OCI-LY7 (cell line): ENCODE results near the gene TSTD2. TPM values are rescaled to one million over a fixed set of nuclear protein-coding genes. Genes with fewer than 3 reads are reported as not detected.

ENCODE experiments used
- BruUV-seq: library from RNA; stranded (reverse); fragments of 400-500 nt; replicated peaks from 2 replicates; lab custom pipeline; 2021; lab: Mats Ljungman, UMichigan
- CTCF ChIA-PET: fragments of 300-600 bp; sonication (Branson Sonifier 250); formaldehyde crosslinking; loops from one replicate; lab custom pipeline; 2022; ENCODE audit warnings: antibody characterized with exemption; ENCODE audit not compliant: unreplicated experiment; lab: Charles Lee
- POLR2A ChIA-PET: fragments of 300-600 bp; sonication (Branson Sonifier 250); formaldehyde crosslinking; loops from one replicate; lab custom pipeline; 2022; ENCODE audit warnings: antibody characterized with exemption; lab: Charles Lee
- DNase-seq: peaks from one replicate; pipeline ENCODE4 v3.0.0-alpha.2; 2015; ENCODE audit warnings: low spot score
- H2AFZ ChIP-seq: fragments of 200-600 bp; sonication (generic), shearing (Covaris generic); 2 replicates; pipeline ENCODE4 v1.6.1; 2014; ENCODE audit warnings: mild to moderate bottlenecking, antibody characterized with exemption, low read length, moderate library complexity
- H3K27ac ChIP-seq: fragments of 200-600 bp; sonication (generic); 2 replicates; pipeline ENCODE4 v1.5.1; 2014; ENCODE audit warnings: mixed run types, low read depth, mild to moderate bottlenecking, moderate library complexity, low read length, inconsistent platforms; ENCODE audit not compliant: poor library complexity, severe bottlenecking
- H3K36me3 ChIP-seq: fragments of 200-600 bp; sonication (generic); 2 replicates; pipeline ENCODE4 v1.6.1; 2014; ENCODE audit warnings: mild to moderate bottlenecking, antibody characterized with exemption, low read length, moderate library complexity, mixed read lengths; ENCODE audit not compliant: insufficient read depth
- H3K4me1 ChIP-seq: fragments of 200-600 bp; sonication (generic); 2 replicates; pipeline ENCODE4 v1.5.1; 2014; ENCODE audit warnings: mild to moderate bottlenecking, low read length; ENCODE audit not compliant: insufficient read depth, poor library complexity, severe bottlenecking
- H3K4me2 ChIP-seq: fragments of 200-600 bp; sonication (generic); 2 replicates; pipeline ENCODE4 v1.6.1; 2014; ENCODE audit warnings: mild to moderate bottlenecking, low read length
- H3K4me3 ChIP-seq: fragments of 200-600 bp; sonication (generic); 2 replicates; pipeline ENCODE4 v1.5.1; 2014; ENCODE audit warnings: mild to moderate bottlenecking, low read depth, low read length; ENCODE audit not compliant: poor library complexity, severe bottlenecking
- H3K79me2 ChIP-seq: fragments of 200-600 bp; sonication (generic); 2 replicates; pipeline ENCODE4 v1.6.1; 2016; ENCODE audit warnings: low read depth, mild to moderate bottlenecking, low read length, moderate library complexity, mixed read lengths; ENCODE audit not compliant: insufficient read depth
- H3K9me2 ChIP-seq: fragments of 200-600 bp; sonication (generic); 2 replicates; pipeline ENCODE4 v1.6.1; 2016; ENCODE audit warnings: mild to moderate bottlenecking, low read length, mixed read lengths; ENCODE audit not compliant: insufficient read depth
- H3K9me3 ChIP-seq: fragments of 200-600 bp; sonication (generic); 2 replicates; pipeline ENCODE4 v1.6.1; 2014; ENCODE audit warnings: mild to moderate bottlenecking, mixed run types, low read length, mixed read lengths
- H4K20me1 ChIP-seq: fragments of 200-600 bp; sonication (generic); 2 replicates; pipeline ENCODE4 v1.6.1; 2014; ENCODE audit warnings: mild to moderate bottlenecking, antibody characterized with exemption, low read length, moderate library complexity, mixed read lengths; ENCODE audit not compliant: insufficient read depth
- EZH2phosphoT487 ChIP-seq: fragments of 200-600 bp; sonication (generic); IDR thresholded peaks from 2 replicates; pipeline ENCODE4 v1.6.1; 2018; ENCODE audit warnings: low read depth, borderline replicate concordance, mild to moderate bottlenecking, mixed run types, antibody characterized with exemption, low read length, moderate library complexity, mixed read lengths
- intact Hi-C: fragments of 100-400 bp; cut with micrococcal nuclease; formaldehyde crosslinking; loops from one replicate; pipeline ENCODE4 v1.10.0; 2022; ENCODE audit not compliant: unreplicated experiment
- total RNA-seq, 2 experiments: library from RNA; depleted of rRNA in 1 of 2; stranded (reverse); fragments of >200 nt in 1 of 2; shearing (Covaris generic) in 1 of 2; gene quantifications; 2 replicates each; pipeline ENCODE4 v1.2.3, GENCODE V29; 2014 to 2022
- TF ChIP-seq, protein P1 (sequence below): fragments of 200-600 bp; sonication (generic); conservative IDR thresholded peaks from 2 replicates; pipeline ENCODE4 v1.5.1; 2014; ENCODE audit warnings: mild to moderate bottlenecking, antibody characterized with exemption, low read length, moderate library complexity, mixed read lengths

Gene TSTD2
- total RNA-seq, 2 experiments from 2014 or later: 17.1 to 22.0 TPM

DNA sequence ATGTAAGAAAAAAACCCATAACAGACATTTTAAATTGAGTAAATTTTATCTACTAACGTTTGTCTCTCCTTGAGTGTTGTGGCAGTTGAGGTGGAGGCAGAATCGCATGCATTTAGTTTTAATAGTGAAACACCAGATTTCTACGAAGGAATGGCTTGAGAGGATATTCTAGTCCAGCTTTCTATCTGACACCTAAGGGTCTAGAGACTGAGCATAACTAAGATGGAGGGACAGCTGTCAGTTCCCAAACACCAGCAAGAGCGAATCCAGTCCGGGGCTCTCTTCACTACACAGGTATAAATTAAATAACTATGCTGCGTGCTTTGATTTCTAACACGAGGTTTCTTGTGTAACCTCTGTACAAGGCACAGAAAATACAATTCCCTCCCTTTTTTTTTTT lies 1.9 kb upstream of the TSTD2 start:
- CTCF ChIA-PET: no interaction called here
- peak overlapping the region; percentile 97 for H3K4me3 ChIP-seq
- peaks cover 43% of the 10 kb centered on the region for H3K36me3 ChIP-seq
- H2AFZ ChIP-seq: no peak overlapping the region
- BruUV-seq: TSS peak; percentile 69
- H3K9me2 ChIP-seq: no peaks in the 10 kb centered on the region
- H4K20me1 ChIP-seq: peaks cover 43% of the 10 kb centered on the region
- TF ChIP-seq EZH2phosphoT487: no peak
- TF ChIP-seq, protein P1, sequence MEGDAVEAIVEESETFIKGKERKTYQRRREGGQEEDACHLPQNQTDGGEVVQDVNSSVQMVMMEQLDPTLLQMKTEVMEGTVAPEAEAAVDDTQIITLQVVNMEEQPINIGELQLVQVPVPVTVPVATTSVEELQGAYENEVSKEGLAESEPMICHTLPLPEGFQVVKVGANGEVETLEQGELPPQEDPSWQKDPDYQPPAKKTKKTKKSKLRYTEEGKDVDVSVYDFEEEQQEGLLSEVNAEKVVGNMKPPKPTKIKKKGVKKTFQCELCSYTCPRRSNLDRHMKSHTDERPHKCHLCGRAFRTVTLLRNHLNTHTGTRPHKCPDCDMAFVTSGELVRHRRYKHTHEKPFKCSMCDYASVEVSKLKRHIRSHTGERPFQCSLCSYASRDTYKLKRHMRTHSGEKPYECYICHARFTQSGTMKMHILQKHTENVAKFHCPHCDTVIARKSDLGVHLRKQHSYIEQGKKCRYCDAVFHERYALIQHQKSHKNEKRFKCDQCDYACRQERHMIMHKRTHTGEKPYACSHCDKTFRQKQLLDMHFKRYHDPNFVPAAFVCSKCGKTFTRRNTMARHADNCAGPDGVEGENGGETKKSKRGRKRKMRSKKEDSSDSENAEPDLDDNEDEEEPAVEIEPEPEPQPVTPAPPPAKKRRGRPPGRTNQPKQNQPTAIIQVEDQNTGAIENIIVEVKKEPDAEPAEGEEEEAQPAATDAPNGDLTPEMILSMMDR: no peak
- peak overlapping the region; percentile 67 for H3K4me2 ChIP-seq
- peaks cover 92% of the 10 kb centered on the region for H3K79me2 ChIP-seq
- no peaks in the 10 kb centered on the region for H3K9me3 ChIP-seq
- intact Hi-C loops: loop anchor here (10.0 kb wide), 1 partner anchor 1220 kb away; the partner anchor contains the start of gene ZNF367
- DNase-seq: no peak
- H3K4me1 ChIP-seq: peaks cover 47% of the 10 kb centered on the region
- peak overlapping the region; percentile 89 for H3K27ac ChIP-seq
- POLR2A ChIA-PET: no interaction called here

DNA sequence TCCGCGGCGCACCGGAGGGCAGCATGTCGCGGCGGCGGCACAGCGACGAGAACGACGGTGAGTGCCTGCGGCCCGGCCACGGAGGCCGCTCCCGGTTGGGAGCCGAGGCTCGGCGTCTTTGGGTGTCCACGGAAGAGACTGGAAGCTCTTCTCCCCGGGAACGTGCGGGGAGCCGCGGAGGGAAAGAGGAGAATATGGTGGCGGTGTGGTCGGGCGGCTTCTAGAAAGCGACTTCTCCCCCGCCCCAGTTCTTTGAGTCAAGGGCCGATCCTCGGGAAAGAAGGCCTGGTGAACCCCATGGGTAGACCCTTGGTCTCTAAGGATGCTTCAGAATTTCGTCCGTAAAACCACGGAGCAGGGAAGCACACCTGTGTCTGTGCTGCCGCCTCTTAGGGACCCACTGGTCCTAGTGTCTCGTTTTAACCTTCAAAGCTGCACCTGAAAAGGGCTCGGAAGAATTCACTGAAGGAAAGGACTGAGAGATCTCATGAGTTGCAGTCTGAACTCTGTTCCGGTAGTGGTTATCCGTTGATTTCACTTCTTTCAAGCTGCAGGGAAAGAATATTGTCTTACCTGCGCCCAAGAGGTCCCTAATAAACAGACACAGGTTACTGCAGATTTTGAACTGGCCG lies 807 bp upstream of the TSTD2 start:
- Histone ChIP-seq H3K4me2 (peak overlapping the region; percentile 67), H4K20me1 (peaks cover 33% of the 10 kb centered on the region), H3K9me2 (no peaks in the 10 kb centered on the region), H2AFZ (peak overlapping the region; percentile 60), H3K36me3 (peaks cover 39% of the 10 kb centered on the region), H3K4me1 (peaks cover 47% of the 10 kb centered on the region), H3K9me3 (no peaks in the 10 kb centered on the region), H3K79me2 (peaks cover 92% of the 10 kb centered on the region), H3K4me3 (peak overlapping the region; percentile 97), H3K27ac (peak overlapping the region; percentile 89)
- ChIA-PET POLR2A (interaction anchor here (0.9 to 2.8 kb wide), 8 partner anchors 12 to 760 kb away, joined by 3 to 22 read pairs (median 5); partner anchors contain the start of gene XPA), CTCF (interaction anchor here (0.6 to 1.3 kb wide), 3 partner anchors 12 to 216 kb away, joined by 3 to 4 read pairs (median 3); partner anchors contain the start of gene XPA)
- intact Hi-C loops: loop anchor here (1.0 to 10.0 kb wide), 5 partner anchors 63 to 1757 kb away; partner anchors contain the start of genes ERCC6L2, TBC1D2, XPA and ZNF367
- DNase-seq: peak; percentile 28
- TF ChIP-seq, protein P1: no peak
- TF ChIP-seq EZH2phosphoT487: no peak
- BruUV-seq: no TSS peak
